IMR-90 (cell line): Measurements from ENCODE around the gene TMTC1. TPM values are rescaled to one million over a fixed set of nuclear protein-coding genes. Genes with fewer than 3 reads are reported as not detected.
A peak's percentile ranks its signal among the peaks of the same experiment; 100 is the strongest.

Experiments used
- ATAC-seq: fragments of 200-7000 bp; cut with Tn5 transposase; 2 replicates; pipeline ENCODE4 v1.9.1; 2020; ENCODE audit warnings: low read depth, mild to moderate bottlenecking, moderate library complexity
- BruUV-seq: library from RNA; stranded (reverse); fragments of 400-500 nt; replicated peaks from 2 replicates; lab custom pipeline; 2021; lab: Mats Ljungman, UMichigan
- CTCF ChIA-PET: fragments of 300-600 bp; formaldehyde crosslinking; extraction: SDS; loops from one replicate; lab custom pipeline; 2021; ENCODE audit warnings: antibody characterized with exemption; lab: Yijun Ruan, JAX
- POLR2A ChIA-PET: fragments of 300-600 bp; sonication (Branson Sonifier 250); formaldehyde crosslinking; loops from one replicate; lab custom pipeline; 2022; ENCODE audit warnings: antibody characterized with exemption; ENCODE audit not compliant: unreplicated experiment; lab: Charles Lee
- DNase-seq: peaks from one replicate; pipeline ENCODE4 v3.0.0; 2013
- H2AFZ ChIP-seq: replicated peaks from 2 replicates; pipeline ENCODE3; 2013; ENCODE audit warnings: low read length, mild to moderate bottlenecking; ENCODE audit not compliant: poor library complexity
- H2AK5ac ChIP-seq: 2 replicates; pipeline ENCODE4 v1.6.1; 2013; ENCODE audit warnings: low read depth, low read length, inconsistent platforms
- H2AK9ac ChIP-seq: replicated peaks from 2 replicates; pipeline ENCODE3; 2013; ENCODE audit warnings: mild to moderate bottlenecking, low read depth, low read length, moderate library complexity; ENCODE audit not compliant: poor library complexity
- H2BK120ac ChIP-seq: 2 replicates; pipeline ENCODE4 v1.6.1; 2013; ENCODE audit warnings: low read depth, low read length, inconsistent platforms
- H2BK15ac ChIP-seq: 3 replicates; pipeline ENCODE4 v1.6.1; 2013; ENCODE audit warnings: low read depth, low read length, inconsistent platforms
- H2BK20ac ChIP-seq: 2 replicates; pipeline ENCODE4 v1.6.1; 2013; ENCODE audit warnings: low read depth, mild to moderate bottlenecking, inconsistent platforms, low read length, moderate library complexity
- H2BK5ac ChIP-seq: 2 replicates; pipeline ENCODE4 v1.6.1; 2013; ENCODE audit warnings: mild to moderate bottlenecking, low read depth, low read length, inconsistent platforms; ENCODE audit not compliant: poor library complexity, severe bottlenecking
- H3K14ac ChIP-seq: replicated peaks from 2 replicates; pipeline ENCODE4 v1.6.1; 2013; ENCODE audit warnings: low read depth, low read length, inconsistent platforms
- H3K18ac ChIP-seq: 2 replicates; pipeline ENCODE4 v1.6.1; 2013; ENCODE audit warnings: low read depth, low read length, control low read depth
- H3K23ac ChIP-seq: 2 replicates; pipeline ENCODE4 v1.6.1; 2013; ENCODE audit warnings: low read depth, low read length, inconsistent platforms
- H3K27ac ChIP-seq: 2 replicates; pipeline ENCODE4 v1.5.1; 2013; ENCODE audit warnings: mild to moderate bottlenecking, control low read depth, low read length; ENCODE audit not compliant: insufficient read depth
- H3K27me3 ChIP-seq: 2 replicates; pipeline ENCODE4 v1.6.1; 2013; ENCODE audit warnings: low read length; ENCODE audit not compliant: control insufficient read depth, insufficient read depth
- H3K36me3 ChIP-seq: 2 replicates; pipeline ENCODE4 v1.6.1; 2013; ENCODE audit warnings: low read length, mixed read lengths; ENCODE audit not compliant: control insufficient read depth, insufficient read depth
- H3K4ac ChIP-seq: 2 replicates; pipeline ENCODE4 v1.6.1; 2013; ENCODE audit warnings: low read depth, low read length, inconsistent platforms
- H3K4me1 ChIP-seq: 2 replicates; pipeline ENCODE4 v1.6.1; 2013; ENCODE audit warnings: low read length, mixed read lengths; ENCODE audit not compliant: control insufficient read depth, insufficient read depth
- H3K4me2 ChIP-seq: 2 replicates; pipeline ENCODE4 v1.6.1; 2013; ENCODE audit warnings: low read depth, mild to moderate bottlenecking, control low read depth, low read length, moderate library complexity
- H3K4me3 ChIP-seq: 2 replicates; pipeline ENCODE4 v1.5.1; 2013; ENCODE audit warnings: low read depth, mild to moderate bottlenecking, control low read depth, low read length, moderate library complexity; ENCODE audit not compliant: insufficient read depth
- H3K56ac ChIP-seq: 2 replicates; pipeline ENCODE4 v1.6.1; 2013; ENCODE audit warnings: low read length, inconsistent platforms; ENCODE audit not compliant: insufficient read depth; ENCODE audit errors: extremely low read depth
- H3K79me1 ChIP-seq, 2 experiments: 2 replicates each; pipeline ENCODE4 v1.6.1; 2013; ENCODE audit warnings: low read length in 2 of 2, inconsistent platforms in 1 of 2, low read depth in 1 of 2
- H3K9ac ChIP-seq: 2 replicates; pipeline ENCODE4 v1.6.1; 2013; ENCODE audit warnings: low read depth, low read length, control low read depth
- H3K9me1 ChIP-seq: 2 replicates; pipeline ENCODE4 v1.6.1; 2013; ENCODE audit warnings: low read length, inconsistent platforms; ENCODE audit not compliant: insufficient read depth
- H3K9me3 ChIP-seq: 2 replicates; pipeline ENCODE4 v1.6.1; 2013; ENCODE audit warnings: low read length; ENCODE audit not compliant: control insufficient read depth, insufficient read depth
- H4K20me1 ChIP-seq: 2 replicates; pipeline ENCODE4 v1.6.1; 2013; ENCODE audit warnings: low read length, inconsistent platforms; ENCODE audit not compliant: insufficient read depth
- H4K5ac ChIP-seq: 2 replicates; pipeline ENCODE4 v1.6.1; 2013; ENCODE audit warnings: mild to moderate bottlenecking, low read depth, low read length, control low read depth
- H4K8ac ChIP-seq, 2 experiments: 2 replicates each; pipeline ENCODE4 v1.6.1; 2013; ENCODE audit warnings: low read depth in 2 of 2, low read length in 2 of 2, control low read depth in 1 of 2, inconsistent platforms in 1 of 2
- H4K91ac ChIP-seq: 2 replicates; pipeline ENCODE4 v1.6.1; 2013; ENCODE audit warnings: low read depth, low read length, inconsistent platforms; ENCODE audit not compliant: insufficient read depth
- BHLHE40 ChIP-seq: fragments of 150-350 bp; IDR thresholded peaks from 2 replicates; pipeline ENCODE4 v1.6.1; 2016; ENCODE audit warnings: mild to moderate bottlenecking, low read depth, low read length
- CEBPB ChIP-seq: IDR thresholded peaks from 2 replicates; pipeline ENCODE4 v1.6.1; 2012; ENCODE audit warnings: low read depth, low read length, improper control_type of control experiment
- CHD1 ChIP-seq: IDR thresholded peaks from 2 replicates; pipeline ENCODE4 v1.6.1; 2012; ENCODE audit warnings: low read depth, low read length, improper control_type of control experiment
- CTCF ChIP-seq: conservative IDR thresholded peaks from 2 replicates; pipeline ENCODE4 v1.5.1; 2012; ENCODE audit warnings: mild to moderate bottlenecking, low read depth, low read length, improper control_type of control experiment
- ELK1 ChIP-seq: fragments of 150-350 bp; IDR thresholded peaks from 2 replicates; pipeline ENCODE4 v1.6.1; 2016; ENCODE audit warnings: low read depth, mild to moderate bottlenecking, low read length, moderate library complexity, borderline replicate concordance
- FOS ChIP-seq: fragments of 150-350 bp; IDR thresholded peaks from 2 replicates; pipeline ENCODE4 v1.6.1; 2016; ENCODE audit warnings: low read depth, low read length
- MAFK ChIP-seq: IDR thresholded peaks from 2 replicates; pipeline ENCODE4 v1.6.1; 2012; ENCODE audit warnings: low read depth, low read length, improper control_type of control experiment
- MAZ ChIP-seq: IDR thresholded peaks from 2 replicates; pipeline ENCODE4 v1.6.1; 2012; ENCODE audit warnings: low read depth, mild to moderate bottlenecking, low read length, improper control_type of control experiment, moderate library complexity, borderline replicate concordance
- MXI1 ChIP-seq: IDR thresholded peaks from 2 replicates; pipeline ENCODE4 v1.6.1; 2012; ENCODE audit warnings: low read depth, mild to moderate bottlenecking, low read length, moderate library complexity, borderline replicate concordance
- NFE2L2 ChIP-seq: fragments of 150-350 bp; IDR thresholded peaks from 2 replicates; pipeline ENCODE4 v1.6.1; 2016; ENCODE audit warnings: low read depth, mild to moderate bottlenecking, low read length
- POLR2A ChIP-seq: IDR thresholded peaks from 2 replicates; pipeline ENCODE4 v1.6.1; 2012; ENCODE audit warnings: mild to moderate bottlenecking, low read depth, low read length
- RAD21 ChIP-seq: IDR thresholded peaks from 2 replicates; pipeline ENCODE4 v1.6.1; 2012; ENCODE audit warnings: low read length, improper control_type of control experiment
- RCOR1 ChIP-seq: IDR thresholded peaks from 2 replicates; pipeline ENCODE4 v1.6.1; 2012; ENCODE audit warnings: mild to moderate bottlenecking, low read length, improper control_type of control experiment; ENCODE audit not compliant: insufficient replicate concordance
- RFX5 ChIP-seq: IDR thresholded peaks from 2 replicates; pipeline ENCODE4 v1.8.0; 2012; ENCODE audit warnings: low read depth, mild to moderate bottlenecking, low read length, moderate library complexity
- SMC3 ChIP-seq: fragments of 150-350 bp; IDR thresholded peaks from 2 replicates; pipeline ENCODE4 v1.6.1; 2016; ENCODE audit warnings: low read depth, mild to moderate bottlenecking, antibody characterized with exemption, low read length, moderate library complexity
- WGBS, 2 experiments: methylation state at CpG; one replicate each; pipeline versions ENCODE4 v1.1.5 to v1.1.7; 2013; ENCODE audit warnings: missing lambda C conversion rate in 2 of 2; ENCODE audit not compliant: insufficient read length in 1 of 2; ENCODE audit errors: extremely low coverage in 2 of 2; 5-methylcytosine and 5-hydroxymethylcytosine counted together
- dilution Hi-C: fragments of 300-500 bp; cut with HindIII; formaldehyde crosslinking; loops from one replicate; pipeline ENCODE4 v1.14.3; 2018; ENCODE audit warnings: low sequenced_read_pairs; ENCODE audit not compliant: unreplicated experiment
- in situ Hi-C: fragments of 300-500 bp; cut with MboI; formaldehyde crosslinking; loops from 3 replicates; pipeline ENCODE4 v1.14.3; 2019; ENCODE audit warnings: low sequenced_read_pairs, inconsistent platforms, mixed read lengths
- intact Hi-C: fragments of 100-400 bp; cut with micrococcal nuclease; formaldehyde crosslinking; loops from 2 replicates; pipeline ENCODE4 v1.10.0; 2022
- polyA plus RNA-seq, 3 experiments: library from polyadenylated mRNA; depleted of rRNA; stranded (reverse); fragments of >200 nt; gene quantifications; 2 replicates each; pipeline ENCODE4 v1.2.3, GENCODE V29; 2012; ENCODE audit warnings: low replicate concordance in 1 of 3
- total RNA-seq: library from RNA; depleted of rRNA; stranded (reverse); fragments of >200 nt; gene quantifications from 2 replicates; pipeline ENCODE4 v1.2.3, GENCODE V29; 2012

TMTC1 gene
- total and polyA plus RNA-seq, 2 of the 4 experiments (the other 2 are of a cell fraction) = 12.5 to 36.4 TPM

- no peaks in the 10 kb centered on the region for H3K9me3 ChIP-seq
- dilution Hi-C loops = no loop called here
- ChIA-PET POLR2A (no interaction called here), CTCF (interaction anchor here (0.6 to 0.9 kb wide), 2 partner anchors 8 to 19 kb away, joined by 3 to 5 read pairs; no protein-coding TSS in a partner anchor)
- no TSS peak for BruUV-seq
- H3K14ac ChIP-seq = no peak overlapping the region
- no peak overlapping the region; the same call in 1 of the 2 replicates for H2AK5ac ChIP-seq
- H3K27ac ChIP-seq = no peak overlapping the region
- H3K9me1 ChIP-seq = peaks cover 2% of the 10 kb centered on the region
- no peak overlapping the region; a peak in 2 of 4 replicates for H4K8ac ChIP-seq
- H4K91ac ChIP-seq = no peak overlapping the region
- DNase-seq = no peak
- 0 out of 3 replicates have a peak overlapping the region, but pooled peaks have one; percentile 62 for H2BK15ac ChIP-seq
- no peak overlapping the region for H3K4me3 ChIP-seq
- no peak overlapping the region for H3K18ac ChIP-seq
- 0 out of 2 replicates have a peak overlapping the region, but pooled peaks have one; percentile 52 for H3K4ac ChIP-seq
- H3K36me3 ChIP-seq = peaks cover 3% of the 10 kb centered on the region; the same call in 1 of the 2 replicates
- peak overlapping the region; percentile 77 for H2BK120ac ChIP-seq
- H3K27me3 ChIP-seq = no peaks in the 10 kb centered on the region
- H4K5ac ChIP-seq = no peak overlapping the region
- H2BK5ac ChIP-seq = no peak overlapping the region
- no peak overlapping the region for H3K4me2 ChIP-seq
- no peaks in the 10 kb centered on the region for H3K4me1 ChIP-seq
- peak overlapping the region; percentile 56; the same call in 1 of the 2 replicates for H3K23ac ChIP-seq
- in situ Hi-C loops = no loop called here
- no CpG with 5 or more reads among the region's 3 CpGs for WGBS, 2 experiments
- no peak overlapping the region for H3K9ac ChIP-seq
- no peak overlapping the region for H2AK9ac ChIP-seq
- intact Hi-C loops = no loop called here
- no peak overlapping the region; the same call in 1 of the 2 replicates for H3K56ac ChIP-seq
- H4K20me1 ChIP-seq = no peaks in the 10 kb centered on the region
- H2AFZ ChIP-seq = no peak overlapping the region
- peaks cover 0 to 5% of the 10 kb centered on the region in 2 experiments; a peak in 2 of 4 replicates for H3K79me1 ChIP-seq
- ATAC-seq = no peak
- peak overlapping the region; percentile 31; the same call in 1 of the 2 replicates for H2BK20ac ChIP-seq
- no peak for TF ChIP-seq MAZ
- no peak for TF ChIP-seq FOS
- no peak for TF ChIP-seq RCOR1
- no peak for TF ChIP-seq SMC3
- TF ChIP-seq MAFK = no peak
- TF ChIP-seq NFE2L2 = no peak
- no peak for TF ChIP-seq RFX5
- TF ChIP-seq ELK1 = no peak
- no peak for TF ChIP-seq POLR2A
- TF ChIP-seq CEBPB = no peak
- TF ChIP-seq MXI1 = no peak
- TF ChIP-seq BHLHE40 = no peak
- no peak for TF ChIP-seq RAD21
- no peak for TF ChIP-seq CTCF
- no peak for TF ChIP-seq CHD1
Observed at GRCh38 chr12:29552994-29553748, 230.6 kb downstream of the TMTC1 start.
